Activated CD8-positive, alpha-beta memory T cell treated with anti-CD3 and anti-CD28 coated beads, Interleukin-2, amount 50 U/mL, for 1 hour (primary cell): ENCODE results near the gene LY9.
"Not testable (repeated sequence)": the region's sequence is repeated elsewhere in the genome, so short reads cannot be mapped to it uniquely, and the experiment has no call there.

Experiments used
- DNase-seq: peaks from one replicate; pipeline ENCODE4 v3.0.0-alpha.2; 2020; ENCODE audit errors: extremely low read depth

LY9 gene

GRCh38 chr1:160774886-160775719, 20.9 kb upstream of the LY9 start:
- DNase-seq, result no peak

DNA sequence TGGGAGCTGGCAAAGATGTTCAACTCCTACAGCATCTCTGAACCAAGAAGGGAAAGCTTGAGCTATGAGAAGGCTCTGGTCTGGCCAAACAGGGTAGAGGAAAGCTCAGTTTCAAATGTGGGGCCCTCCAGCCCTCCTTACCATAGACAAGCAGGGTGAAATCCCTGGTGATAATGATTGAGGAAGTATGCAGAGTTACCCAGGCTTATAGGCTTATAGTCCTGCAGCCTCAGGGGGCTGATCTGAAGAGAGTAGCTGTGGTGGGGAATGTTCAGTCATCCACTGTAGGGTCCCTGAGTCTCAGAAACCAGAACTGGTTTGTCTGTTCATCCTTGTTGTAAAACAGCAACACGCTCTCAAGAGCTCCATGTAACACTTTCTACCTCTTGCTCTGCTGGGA, 19.8 kb upstream of the LY9 start:
- DNase-seq, result no peak

DNA sequence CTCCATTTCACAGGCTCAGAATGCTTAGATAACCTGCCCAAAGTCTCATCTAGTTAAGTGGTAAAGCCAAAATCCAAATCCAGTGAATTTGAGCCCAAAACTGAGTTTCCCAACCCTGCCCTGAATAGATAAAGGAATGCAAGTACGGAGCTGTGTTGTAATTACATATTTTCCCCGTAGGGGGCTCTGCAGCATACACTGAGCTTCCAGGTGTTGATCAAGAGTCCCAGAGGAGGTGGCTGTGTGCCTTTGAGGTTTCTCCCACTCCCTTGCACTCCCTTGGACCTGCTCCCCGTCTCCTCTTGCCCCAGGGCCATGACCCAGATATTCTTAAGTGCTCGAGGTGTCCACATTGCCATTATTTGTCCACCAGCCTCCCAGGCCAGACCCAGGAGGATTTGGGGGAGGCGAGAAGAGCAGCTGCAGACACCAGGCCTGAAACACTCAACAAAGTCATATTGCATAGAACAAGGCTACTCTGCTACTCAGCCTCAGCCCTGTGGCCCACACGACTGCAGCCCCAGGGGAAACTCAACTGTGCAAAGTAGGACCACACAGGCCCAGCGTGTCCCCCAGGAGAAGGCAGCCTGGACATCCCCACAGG, 18.4 kb upstream of the LY9 start:
- no peak for DNase-seq

- no peak for DNase-seq
Observed at GRCh38 chr1:160778976-160779375, 17.0 kb upstream of the LY9 start.

- DNase-seq, result no peak
Observed at GRCh38 chr1:160779626-160780397, 16.2 kb upstream of the LY9 start.

DNA sequence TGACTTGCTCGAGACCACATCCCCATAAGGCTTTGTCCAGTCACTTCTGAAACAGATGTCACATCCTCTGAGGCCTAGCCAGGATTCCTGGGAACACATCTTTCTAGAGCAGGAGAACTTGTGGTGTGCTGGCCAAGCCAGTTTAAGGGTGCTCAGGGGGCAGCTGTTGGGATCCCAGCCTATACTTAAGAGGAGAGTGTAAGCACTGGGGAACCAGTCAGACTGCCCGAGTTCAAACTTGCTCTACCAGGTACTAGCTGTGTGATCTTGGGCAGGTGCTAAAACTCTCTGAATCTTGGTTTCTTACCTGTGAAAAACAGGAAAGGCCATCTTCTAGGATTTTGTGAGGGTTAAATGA, 15.6 kb upstream of the LY9 start:
- no peak for DNase-seq

GRCh38 chr1:160781186-160781766, 14.7 kb upstream of the LY9 start:
- DNase-seq, result no peak

DNA sequence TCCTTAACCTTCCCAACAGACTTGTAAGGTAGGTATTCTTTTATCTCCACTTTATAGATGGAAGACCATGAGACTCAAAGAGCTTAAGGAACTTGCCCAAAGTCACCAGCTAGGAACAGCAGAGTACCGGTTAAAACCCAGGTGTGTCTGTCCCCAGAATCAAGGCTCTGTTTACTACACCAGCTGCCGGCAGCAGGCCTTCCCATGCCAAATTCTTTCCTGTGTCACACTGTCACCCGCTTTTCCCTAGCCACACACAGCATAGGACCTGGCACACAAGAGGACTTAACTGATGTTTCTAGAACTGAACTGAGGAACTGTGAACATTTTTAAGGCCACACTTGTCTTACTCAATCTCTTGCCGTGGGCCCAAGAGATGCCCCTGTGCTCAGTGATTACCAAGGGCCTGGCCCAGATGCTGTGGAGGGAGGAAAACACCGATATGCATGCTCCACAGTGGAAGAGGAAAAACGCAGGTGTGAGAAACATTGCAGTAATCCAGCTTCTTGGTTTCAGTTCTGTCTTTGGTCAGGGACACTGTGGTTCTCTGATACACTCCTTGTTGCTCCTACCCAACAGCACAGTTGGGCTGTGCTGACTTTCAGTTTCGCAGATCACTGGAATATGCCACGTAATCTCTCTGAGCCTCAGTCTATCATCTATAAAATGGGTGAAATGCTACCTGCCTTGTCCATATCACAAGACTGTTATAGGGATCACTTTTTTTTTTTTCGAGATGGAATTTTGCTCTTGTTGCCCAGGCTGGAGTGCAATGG, 13.9 kb upstream of the LY9 start:
- no peak for DNase-seq

- not testable (repeated sequence) for DNase-seq
Observed at GRCh38 chr1:160782988-160783765, 12.8 kb upstream of the LY9 start.

- no peak for DNase-seq
Observed at GRCh38 chr1:160789051-160789701, 6.8 kb upstream of the LY9 start.

DNA sequence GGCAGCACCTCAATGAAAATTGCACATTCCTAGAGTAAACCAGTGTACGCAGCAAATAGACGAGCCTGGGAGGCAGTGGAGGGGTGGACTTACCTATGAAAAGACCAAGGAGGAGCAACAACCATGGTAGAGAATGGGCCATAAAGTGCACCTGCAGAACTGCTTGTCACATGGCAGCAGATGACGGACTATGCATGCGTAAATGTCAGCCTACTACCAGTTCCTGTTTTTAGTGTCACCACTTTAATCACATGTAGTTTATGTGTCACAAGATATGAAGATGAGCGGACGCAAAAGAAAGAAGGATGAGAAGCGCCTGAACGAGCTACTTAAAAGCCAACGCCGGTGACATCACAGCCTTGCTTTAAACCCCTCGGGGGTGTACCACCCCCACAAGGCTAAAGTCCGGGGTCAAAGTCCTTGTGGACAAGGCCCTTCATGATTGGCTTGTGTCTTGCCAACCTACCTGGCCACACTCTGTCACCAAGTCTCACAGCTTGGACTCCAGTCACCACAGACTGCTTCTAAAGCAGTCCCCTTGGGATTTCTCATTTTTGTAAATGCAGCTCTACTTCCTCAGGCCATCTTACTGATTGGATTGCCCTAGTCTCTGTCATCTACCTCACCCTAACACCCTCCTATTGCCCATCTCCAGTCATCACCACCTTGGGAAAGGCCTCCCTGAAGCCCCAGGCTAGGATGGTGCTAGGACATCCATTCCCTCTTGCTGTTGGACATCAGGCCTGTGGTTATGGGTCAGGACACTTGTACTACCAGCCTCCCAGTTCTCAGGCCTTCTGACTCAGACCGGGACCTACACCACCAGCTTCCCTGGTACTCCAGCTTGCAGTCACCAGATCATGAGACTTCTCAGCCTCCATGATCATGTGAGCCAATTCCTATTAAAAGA, 6.0 kb upstream of the LY9 start:
- no peak for DNase-seq

- DNase-seq, result no peak
Observed at GRCh38 chr1:160794376-160794775, 1.6 kb upstream of the LY9 start.

DNA sequence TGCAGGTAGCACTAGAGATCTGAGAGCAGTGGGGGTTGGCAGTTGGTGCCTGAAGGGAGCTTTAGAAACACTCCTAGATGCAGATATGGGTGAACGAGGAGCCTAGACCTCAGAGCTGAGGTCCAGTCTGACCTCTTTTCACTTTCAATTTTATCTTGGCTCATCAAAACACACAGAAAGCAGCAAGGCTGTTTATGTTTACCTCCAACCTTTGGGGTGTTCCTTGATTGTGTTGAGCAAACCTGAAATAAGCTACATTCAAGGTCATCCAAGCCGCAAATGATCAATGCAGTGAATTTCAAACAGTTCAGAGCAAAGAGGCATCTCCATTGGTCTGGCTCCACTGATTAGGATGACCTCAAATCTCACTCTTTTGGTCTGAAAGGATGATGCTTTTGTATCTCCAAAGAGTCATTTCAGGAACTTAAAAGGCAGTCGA, 1.3 kb downstream of the LY9 start:
- DNase-seq, result no peak

- no peak for DNase-seq
Observed at GRCh38 chr1:160797861-160798273, 1.9 kb downstream of the LY9 start.

DNA sequence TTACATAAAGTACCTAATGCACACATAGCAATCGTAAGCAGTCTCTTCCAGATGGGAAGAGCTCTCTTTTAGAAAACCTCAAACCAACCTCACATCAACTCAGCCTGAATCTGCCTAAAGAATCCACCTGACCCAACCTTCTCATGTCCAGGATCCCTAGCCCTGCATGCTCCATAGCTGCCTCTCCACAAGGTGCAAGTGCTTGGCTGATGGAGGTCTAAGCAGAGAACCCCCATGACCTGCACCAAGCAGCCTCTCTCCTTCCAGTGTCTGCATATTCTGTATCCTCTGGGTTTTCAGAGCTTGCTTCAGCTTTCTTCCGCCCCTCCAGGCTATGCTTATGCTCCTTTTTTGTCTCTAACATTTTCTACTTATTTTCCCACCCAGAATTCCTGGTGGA, 2.5 kb downstream of the LY9 start:
- DNase-seq, result no peak

DNA sequence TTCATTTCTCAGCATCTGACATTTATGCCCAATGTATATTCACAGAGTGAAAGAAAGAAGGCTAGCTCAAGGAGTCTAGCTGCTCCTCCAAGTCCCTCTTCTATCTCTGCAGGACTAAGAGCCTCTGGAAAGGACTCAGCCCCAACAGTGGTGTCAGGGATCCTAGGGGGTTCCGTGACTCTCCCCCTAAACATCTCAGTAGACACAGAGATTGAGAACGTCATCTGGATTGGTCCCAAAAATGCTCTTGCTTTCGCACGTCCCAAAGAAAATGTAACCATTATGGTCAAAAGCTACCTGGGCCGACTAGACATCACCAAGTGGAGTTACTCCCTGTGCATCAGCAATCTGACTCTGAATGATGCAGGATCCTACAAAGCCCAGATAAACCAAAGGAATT, 3.7 kb downstream of the LY9 start:
- DNase-seq, result no peak

DNA sequence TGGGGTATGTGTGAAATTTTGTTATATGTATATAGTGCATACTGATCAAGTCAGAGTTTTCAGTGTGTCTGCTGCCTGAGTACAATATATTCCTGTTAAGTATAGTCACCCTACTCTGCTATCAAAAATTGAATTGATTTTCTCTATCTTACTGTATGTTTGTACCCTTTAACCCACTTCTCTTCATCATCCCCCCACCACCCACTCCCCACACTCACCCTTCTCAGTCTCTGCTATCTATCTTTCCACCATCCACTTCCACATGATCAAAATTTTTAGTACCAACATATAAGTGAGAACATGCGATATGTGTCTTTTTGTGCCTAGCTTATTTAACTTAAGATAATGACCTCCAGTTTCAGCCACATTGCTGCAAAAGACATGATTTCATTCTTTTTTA, 4.2 kb downstream of the LY9 start:
- no peak for DNase-seq

DNA sequence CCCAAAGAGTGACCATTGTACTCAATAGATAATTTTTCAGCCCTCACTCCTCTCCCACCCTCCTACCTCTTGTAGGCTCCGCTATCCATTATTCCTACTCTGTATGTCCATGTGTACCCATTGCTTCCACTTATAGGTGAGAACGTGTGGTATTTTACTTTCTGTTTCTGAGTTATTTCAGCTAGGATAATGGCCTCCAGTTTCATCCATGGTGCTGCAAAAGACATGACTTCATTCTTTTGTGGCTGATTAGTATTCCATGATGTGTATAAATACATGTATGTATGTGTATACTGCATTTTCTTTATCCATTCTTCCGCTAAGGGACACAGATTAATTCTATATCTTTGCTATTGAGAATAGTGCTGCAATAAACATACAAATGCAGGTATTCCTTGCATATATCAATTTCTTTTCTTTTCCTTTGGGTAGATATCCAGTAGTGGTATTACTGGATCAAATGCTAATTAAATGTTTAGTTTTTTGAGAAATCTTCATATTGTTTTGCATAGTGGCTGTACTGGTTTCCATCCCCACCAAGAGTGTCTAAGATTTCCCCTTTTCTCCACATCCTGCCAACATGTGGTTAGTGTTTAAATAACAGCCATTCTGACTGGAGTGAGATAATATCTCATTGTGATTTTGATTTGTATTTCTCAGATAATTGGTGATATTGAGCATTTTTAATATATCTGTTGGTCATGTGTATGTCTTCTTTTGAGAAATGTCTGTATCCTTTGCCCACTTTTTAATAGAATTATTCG, 4.9 kb downstream of the LY9 start:
- DNase-seq, result no peak
